Measurements from ENCODE around the gene GPNMB. TPM values are rescaled to one million over a fixed set of nuclear protein-coding genes. Genes with fewer than 3 reads are reported as not detected.
"Not testable (repeated sequence)": the region's sequence is repeated elsewhere in the genome, so short reads cannot be mapped to it uniquely, and the experiment has no call there.

GPNMB gene
- total RNA-seq, 1 donor = 60.9 TPM

GRCh38 chr7:23214423-23214822, 32.2 kb upstream of the GPNMB start:
- H3K4me3 ChIP-seq (ENCODE audit: low read depth, low read length) = no peak overlapping the region
- no peak for TF ChIP-seq CTCF (IDR thresholded peaks at IDR 0.05; ENCODE audit: insufficient read depth, low read depth, low read length)

GRCh38 chr7:23214938-23215337, 31.6 kb upstream of the GPNMB start:
- DNase-seq (ENCODE audit: low read depth) = no peak
- H3K4me3 ChIP-seq (ENCODE audit: low read depth, low read length) = no peak overlapping the region
- TF ChIP-seq CTCF (IDR thresholded peaks at IDR 0.05; ENCODE audit: insufficient read depth, low read depth, low read length) = no peak

More at GRCh38 chr7:23214423-23214822, 32.2 kb upstream of the GPNMB start:
- DNase-seq (ENCODE audit: low read depth) = no peak

GRCh38 chr7:23216021-23216420, 30.6 kb upstream of the GPNMB start:
- no peak for TF ChIP-seq CTCF (IDR thresholded peaks at IDR 0.05; ENCODE audit: insufficient read depth, low read depth, low read length)
- DNase-seq (ENCODE audit: low read depth) = no peak
- H3K4me3 ChIP-seq (ENCODE audit: low read depth, low read length) = no peak overlapping the region

GRCh38 chr7:23218196-23218595, 28.4 kb upstream of the GPNMB start:
- no peak overlapping the region for H3K4me3 ChIP-seq (ENCODE audit: low read depth, low read length)
- no peak for DNase-seq (ENCODE audit: low read depth)
- no peak for TF ChIP-seq CTCF (IDR thresholded peaks at IDR 0.05; ENCODE audit: insufficient read depth, low read depth, low read length)

- H3K4me3 ChIP-seq (ENCODE audit: low read depth, low read length) = no peak overlapping the region
- DNase-seq (ENCODE audit: low read depth) = no peak
- TF ChIP-seq CTCF (IDR thresholded peaks at IDR 0.05; ENCODE audit: insufficient read depth, low read depth, low read length) = no peak
Measured at GRCh38 chr7:23220690-23221305, 25.8 kb upstream of the GPNMB start.

DNA sequence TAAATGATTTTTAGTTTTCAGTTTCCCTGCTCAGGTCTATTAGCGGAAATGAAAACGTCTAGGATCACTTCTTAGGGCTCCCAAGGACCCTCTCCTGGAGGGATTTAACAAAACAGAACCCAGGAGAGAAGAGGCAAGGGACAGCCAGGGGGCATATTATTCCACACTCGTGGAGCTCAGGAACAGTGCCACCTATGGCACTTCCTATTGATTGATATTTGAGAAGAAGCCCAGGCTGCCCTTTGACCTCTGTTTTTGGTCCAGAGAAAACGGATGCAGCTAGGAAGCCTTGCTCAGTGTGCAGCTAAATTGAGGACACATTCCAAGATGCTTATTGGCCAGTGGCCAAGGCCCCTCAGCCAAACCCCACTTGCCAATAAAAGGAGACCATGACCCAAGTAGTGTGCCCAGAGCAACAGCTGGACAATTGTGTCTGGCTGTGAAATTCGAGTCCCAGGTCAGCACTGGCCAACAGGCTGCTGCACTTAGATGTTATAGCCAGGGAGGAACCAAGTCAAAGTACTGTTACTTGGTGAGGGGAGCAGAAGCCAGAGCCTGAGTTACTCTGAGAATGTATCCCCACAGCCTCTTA, 24.0 kb upstream of the GPNMB start:
- no peak for TF ChIP-seq CTCF (IDR thresholded peaks at IDR 0.05; ENCODE audit: insufficient read depth, low read depth, low read length)
- H3K4me3 ChIP-seq (ENCODE audit: low read depth, low read length) = no peak overlapping the region
- no peak for DNase-seq (ENCODE audit: low read depth)

- H3K4me3 ChIP-seq (ENCODE audit: low read depth, low read length); DNase-seq (ENCODE audit: low read depth): not testable (repeated sequence)
Measured at GRCh38 chr7:23224364-23224763, 22.2 kb upstream of the GPNMB start.

Data from fibroblast of villous mesenchyme (primary cell).